IMR-90 (cell line): ENCODE measurements around the gene LUC7L2. TPM values are rescaled to one million over a fixed set of nuclear protein-coding genes. Genes with fewer than 3 reads are reported as not detected.

Source experiments
- ATAC-seq: fragments of 200-7000 bp; cut with Tn5 transposase; 2 replicates; pipeline ENCODE4 v1.9.1; 2020; ENCODE audit warnings: low read depth, mild to moderate bottlenecking, moderate library complexity
- BruUV-seq: library from RNA; stranded (reverse); fragments of 400-500 nt; replicated peaks from 2 replicates; lab custom pipeline; 2021; lab: Mats Ljungman, UMichigan
- CTCF ChIA-PET: fragments of 300-600 bp; formaldehyde crosslinking; extraction: SDS; loops from one replicate; lab custom pipeline; 2021; ENCODE audit warnings: antibody characterized with exemption; lab: Yijun Ruan, JAX
- POLR2A ChIA-PET: fragments of 300-600 bp; sonication (Branson Sonifier 250); formaldehyde crosslinking; loops from one replicate; lab custom pipeline; 2022; ENCODE audit warnings: antibody characterized with exemption; ENCODE audit not compliant: unreplicated experiment; lab: Charles Lee
- DNase-seq: peaks from one replicate; pipeline ENCODE4 v3.0.0; 2013
- H2AFZ ChIP-seq: replicated peaks from 2 replicates; pipeline ENCODE3; 2013; ENCODE audit warnings: low read length, mild to moderate bottlenecking; ENCODE audit not compliant: poor library complexity
- H2AK5ac ChIP-seq: 2 replicates; pipeline ENCODE4 v1.6.1; 2013; ENCODE audit warnings: low read depth, low read length, inconsistent platforms
- H2AK9ac ChIP-seq: replicated peaks from 2 replicates; pipeline ENCODE3; 2013; ENCODE audit warnings: mild to moderate bottlenecking, low read depth, low read length, moderate library complexity; ENCODE audit not compliant: poor library complexity
- H2BK120ac ChIP-seq: 2 replicates; pipeline ENCODE4 v1.6.1; 2013; ENCODE audit warnings: low read depth, low read length, inconsistent platforms
- H2BK15ac ChIP-seq: 3 replicates; pipeline ENCODE4 v1.6.1; 2013; ENCODE audit warnings: low read depth, low read length, inconsistent platforms
- H2BK20ac ChIP-seq: 2 replicates; pipeline ENCODE4 v1.6.1; 2013; ENCODE audit warnings: low read depth, mild to moderate bottlenecking, inconsistent platforms, low read length, moderate library complexity
- H2BK5ac ChIP-seq: 2 replicates; pipeline ENCODE4 v1.6.1; 2013; ENCODE audit warnings: mild to moderate bottlenecking, low read depth, low read length, inconsistent platforms; ENCODE audit not compliant: poor library complexity, severe bottlenecking
- H3K14ac ChIP-seq: replicated peaks from 2 replicates; pipeline ENCODE4 v1.6.1; 2013; ENCODE audit warnings: low read depth, low read length, inconsistent platforms
- H3K18ac ChIP-seq: 2 replicates; pipeline ENCODE4 v1.6.1; 2013; ENCODE audit warnings: low read depth, low read length, control low read depth
- H3K23ac ChIP-seq: 2 replicates; pipeline ENCODE4 v1.6.1; 2013; ENCODE audit warnings: low read depth, low read length, inconsistent platforms
- H3K27ac ChIP-seq: 2 replicates; pipeline ENCODE4 v1.5.1; 2013; ENCODE audit warnings: mild to moderate bottlenecking, control low read depth, low read length; ENCODE audit not compliant: insufficient read depth
- H3K27me3 ChIP-seq: 2 replicates; pipeline ENCODE4 v1.6.1; 2013; ENCODE audit warnings: low read length; ENCODE audit not compliant: control insufficient read depth, insufficient read depth
- H3K36me3 ChIP-seq: 2 replicates; pipeline ENCODE4 v1.6.1; 2013; ENCODE audit warnings: low read length, mixed read lengths; ENCODE audit not compliant: control insufficient read depth, insufficient read depth
- H3K4ac ChIP-seq: 2 replicates; pipeline ENCODE4 v1.6.1; 2013; ENCODE audit warnings: low read depth, low read length, inconsistent platforms
- H3K4me1 ChIP-seq: 2 replicates; pipeline ENCODE4 v1.6.1; 2013; ENCODE audit warnings: low read length, mixed read lengths; ENCODE audit not compliant: control insufficient read depth, insufficient read depth
- H3K4me2 ChIP-seq: 2 replicates; pipeline ENCODE4 v1.6.1; 2013; ENCODE audit warnings: low read depth, mild to moderate bottlenecking, control low read depth, low read length, moderate library complexity
- H3K4me3 ChIP-seq: 2 replicates; pipeline ENCODE4 v1.5.1; 2013; ENCODE audit warnings: low read depth, mild to moderate bottlenecking, control low read depth, low read length, moderate library complexity; ENCODE audit not compliant: insufficient read depth
- H3K56ac ChIP-seq: 2 replicates; pipeline ENCODE4 v1.6.1; 2013; ENCODE audit warnings: low read length, inconsistent platforms; ENCODE audit not compliant: insufficient read depth; ENCODE audit errors: extremely low read depth
- H3K79me1 ChIP-seq, 2 experiments: 2 replicates each; pipeline ENCODE4 v1.6.1; 2013; ENCODE audit warnings: low read length in 2 of 2, inconsistent platforms in 1 of 2, low read depth in 1 of 2
- H3K9ac ChIP-seq: 2 replicates; pipeline ENCODE4 v1.6.1; 2013; ENCODE audit warnings: low read depth, low read length, control low read depth
- H3K9me1 ChIP-seq: 2 replicates; pipeline ENCODE4 v1.6.1; 2013; ENCODE audit warnings: low read length, inconsistent platforms; ENCODE audit not compliant: insufficient read depth
- H3K9me3 ChIP-seq: 2 replicates; pipeline ENCODE4 v1.6.1; 2013; ENCODE audit warnings: low read length; ENCODE audit not compliant: control insufficient read depth, insufficient read depth
- H4K20me1 ChIP-seq: 2 replicates; pipeline ENCODE4 v1.6.1; 2013; ENCODE audit warnings: low read length, inconsistent platforms; ENCODE audit not compliant: insufficient read depth
- H4K5ac ChIP-seq: 2 replicates; pipeline ENCODE4 v1.6.1; 2013; ENCODE audit warnings: mild to moderate bottlenecking, low read depth, low read length, control low read depth
- H4K8ac ChIP-seq, 2 experiments: 2 replicates each; pipeline ENCODE4 v1.6.1; 2013; ENCODE audit warnings: low read depth in 2 of 2, low read length in 2 of 2, control low read depth in 1 of 2, inconsistent platforms in 1 of 2
- H4K91ac ChIP-seq: 2 replicates; pipeline ENCODE4 v1.6.1; 2013; ENCODE audit warnings: low read depth, low read length, inconsistent platforms; ENCODE audit not compliant: insufficient read depth
- BHLHE40 ChIP-seq: fragments of 150-350 bp; IDR thresholded peaks from 2 replicates; pipeline ENCODE4 v1.6.1; 2016; ENCODE audit warnings: mild to moderate bottlenecking, low read depth, low read length
- CHD1 ChIP-seq: IDR thresholded peaks from 2 replicates; pipeline ENCODE4 v1.6.1; 2012; ENCODE audit warnings: low read depth, low read length, improper control_type of control experiment
- POLR2A ChIP-seq: IDR thresholded peaks from 2 replicates; pipeline ENCODE4 v1.6.1; 2012; ENCODE audit warnings: mild to moderate bottlenecking, low read depth, low read length
- WGBS, 2 experiments: methylation state at CpG; one replicate each; pipeline versions ENCODE4 v1.1.5 to v1.1.7; 2013; ENCODE audit warnings: missing lambda C conversion rate in 2 of 2; ENCODE audit not compliant: insufficient read length in 1 of 2; ENCODE audit errors: extremely low coverage in 2 of 2; 5-methylcytosine and 5-hydroxymethylcytosine counted together
- dilution Hi-C: fragments of 300-500 bp; cut with HindIII; formaldehyde crosslinking; loops from one replicate; pipeline ENCODE4 v1.14.3; 2018; ENCODE audit warnings: low sequenced_read_pairs; ENCODE audit not compliant: unreplicated experiment
- in situ Hi-C: fragments of 300-500 bp; cut with MboI; formaldehyde crosslinking; loops from 3 replicates; pipeline ENCODE4 v1.14.3; 2019; ENCODE audit warnings: low sequenced_read_pairs, inconsistent platforms, mixed read lengths
- intact Hi-C: fragments of 100-400 bp; cut with micrococcal nuclease; formaldehyde crosslinking; loops from 2 replicates; pipeline ENCODE4 v1.10.0; 2022
- polyA plus RNA-seq, 3 experiments: library from polyadenylated mRNA; depleted of rRNA; stranded (reverse); fragments of >200 nt; gene quantifications; 2 replicates each; pipeline ENCODE4 v1.2.3, GENCODE V29; 2012; ENCODE audit warnings: low replicate concordance in 1 of 3
- total RNA-seq: library from RNA; depleted of rRNA; stranded (reverse); fragments of >200 nt; gene quantifications from 2 replicates; pipeline ENCODE4 v1.2.3, GENCODE V29; 2012

The LUC7L2 gene
- total and polyA plus RNA-seq, 2 of the 4 experiments (the other 2 are of a cell fraction), result 14.9 to 31.8 TPM

DNA sequence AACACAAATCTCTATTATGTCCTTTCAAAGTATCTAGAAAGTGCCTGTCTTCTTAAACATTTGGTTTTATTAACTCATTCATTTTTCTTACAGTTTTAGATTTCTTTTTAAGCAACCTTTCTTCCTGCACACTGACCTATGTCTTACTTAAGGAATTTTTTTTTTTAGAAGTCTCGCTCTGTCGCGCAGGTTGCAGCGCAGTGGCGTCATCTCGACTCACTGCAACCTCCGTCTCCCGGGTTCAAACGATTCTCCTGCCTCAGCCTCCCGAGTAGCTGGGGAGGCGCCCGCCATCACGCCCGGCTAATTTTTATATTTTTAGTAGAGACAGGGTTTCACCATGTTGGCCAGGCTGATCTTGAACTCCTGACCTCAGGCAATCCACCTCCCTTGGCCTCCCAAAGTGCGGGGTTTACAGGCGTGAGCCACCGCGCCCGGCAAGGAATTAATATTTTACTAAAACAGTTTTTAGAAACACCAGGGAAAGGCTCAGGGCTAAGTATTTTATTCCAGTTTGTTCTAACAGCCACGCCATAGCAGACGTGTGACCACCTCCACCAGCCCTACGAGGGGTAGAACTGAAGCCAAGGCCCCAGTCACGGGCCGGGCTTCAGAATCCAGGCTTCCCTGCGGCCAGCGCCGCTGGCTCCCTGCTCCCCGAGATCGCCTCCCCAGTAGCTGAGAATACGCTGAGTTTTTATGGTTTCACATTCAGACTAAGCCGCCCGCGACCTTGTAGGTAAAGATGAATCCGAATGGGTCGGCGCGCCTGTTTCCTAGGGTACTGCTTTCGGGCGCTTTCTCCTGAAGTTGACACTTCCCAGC lies 941 bp upstream of the LUC7L2 start:
- peak overlapping the region; percentile 87 for H3K9ac ChIP-seq
- H3K23ac ChIP-seq, result peak overlapping the region; percentile 95
- H4K20me1 ChIP-seq, result peaks cover 40% of the 10 kb centered on the region
- peak overlapping the region; percentile 56 for H3K4me3 ChIP-seq
- DNase-seq (peak; percentile 33), ATAC-seq (peak; percentile 3)
- peak overlapping the region; percentile 76 for H3K4me2 ChIP-seq
- dilution Hi-C loops, result no loop called here
- in situ Hi-C loops, result no loop called here
- peak overlapping the region; percentile 16; the same call in 1 of the 3 replicates for H2BK15ac ChIP-seq
- H2AK9ac ChIP-seq, result peak overlapping the region; percentile 95
- peak overlapping the region; percentile 99 for H3K4ac ChIP-seq
- peak overlapping the region; percentile 14 for H3K18ac ChIP-seq
- H2AFZ ChIP-seq, result peak overlapping the region; percentile 98
- H2BK120ac ChIP-seq, result peak overlapping the region; percentile 26; the same call in 1 of the 2 replicates
- TF ChIP-seq BHLHE40 (peak; percentile 32; the same call in 1 of the 2 replicates), CHD1 (0 out of 2 replicates have a peak, but pooled peaks have one; percentile 83), POLR2A (no peak)
- 1% methylated on average over 19 of the region's 39 CpGs; no CpG with 5 or more reads in 1 of the 2 experiments for WGBS, 2 experiments
- H3K14ac ChIP-seq, result peak overlapping the region; percentile 95
- H2AK5ac ChIP-seq, result peak overlapping the region; percentile 87
- H4K8ac ChIP-seq, result peak overlapping the region; percentile 92 to 98
- peaks cover 0 to 25% of the 10 kb centered on the region in 2 experiments; a peak in 2 of 4 replicates for H3K79me1 ChIP-seq
- H4K5ac ChIP-seq, result peak overlapping the region; percentile 4; the same call in 1 of the 2 replicates
- peaks cover 5% of the 10 kb centered on the region; the same call in 1 of the 2 replicates for H3K9me1 ChIP-seq
- ChIA-PET CTCF (no interaction called here), POLR2A (no interaction called here)
- intact Hi-C loops, result no loop called here
- peak overlapping the region; percentile 90 for H2BK5ac ChIP-seq
- no TSS peak for BruUV-seq
- peak overlapping the region; percentile 93 for H3K56ac ChIP-seq
- no peak overlapping the region for H2BK20ac ChIP-seq
- H3K27ac ChIP-seq, result peak overlapping the region; percentile 84
- no peaks in the 10 kb centered on the region for H3K27me3 ChIP-seq
- H3K4me1 ChIP-seq, result no peaks in the 10 kb centered on the region
- no peaks in the 10 kb centered on the region for H3K9me3 ChIP-seq
- peak overlapping the region; percentile 84 for H4K91ac ChIP-seq
- H3K36me3 ChIP-seq, result peaks cover 2% of the 10 kb centered on the region; the same call in 1 of the 2 replicates
